Measurements from ENCODE around the gene XXYLT1. TPM values are rescaled to one million over a fixed set of nuclear protein-coding genes. Genes with fewer than 3 reads are reported as not detected.
A peak's percentile ranks its signal among the peaks of the same experiment; 100 is the strongest.

Gene XXYLT1
- total RNA-seq, 1 donor from 2014 or later = 16.4 TPM

DNA sequence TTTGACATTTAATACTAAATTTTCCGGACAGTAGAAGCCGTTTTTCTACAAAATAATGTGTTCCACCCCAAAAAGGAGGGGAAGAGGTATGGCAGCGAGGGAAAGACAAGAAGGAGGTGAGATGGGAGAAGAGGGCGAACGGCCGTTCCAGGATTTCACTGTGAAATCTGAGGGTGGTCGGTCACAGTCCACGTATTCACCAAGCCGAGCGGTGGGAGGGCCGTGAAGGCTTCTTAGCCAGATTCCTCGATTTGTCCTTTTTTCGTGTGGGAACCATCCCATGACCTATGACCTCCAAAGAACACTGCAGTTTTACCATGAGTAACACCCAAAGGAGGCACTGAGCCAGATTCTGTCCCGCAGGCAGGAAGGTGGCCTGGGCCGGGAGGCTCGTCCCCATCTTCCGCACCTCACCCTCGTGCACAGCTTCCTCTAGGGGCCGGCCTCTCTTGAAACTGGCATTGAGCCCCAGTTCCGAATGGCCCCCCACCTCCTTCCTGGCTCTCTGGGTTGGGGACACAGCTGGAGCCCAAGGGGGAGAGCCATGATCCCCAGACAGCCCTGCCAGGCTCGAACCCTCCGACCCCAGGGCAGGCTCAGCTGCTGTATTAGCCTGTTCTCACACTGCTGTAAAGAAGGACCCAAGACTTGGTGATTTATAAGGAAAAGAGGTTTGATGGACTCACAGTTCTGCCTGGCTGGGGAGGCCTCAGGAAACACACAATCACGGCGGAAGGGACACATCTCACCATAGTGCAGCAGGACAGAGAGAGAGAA is 23.7 kb downstream of the XXYLT1 start:
- peaks cover 17% of the 10 kb centered on the region for H3K4me1 ChIP-seq
- TF ChIP-seq, protein P1, sequence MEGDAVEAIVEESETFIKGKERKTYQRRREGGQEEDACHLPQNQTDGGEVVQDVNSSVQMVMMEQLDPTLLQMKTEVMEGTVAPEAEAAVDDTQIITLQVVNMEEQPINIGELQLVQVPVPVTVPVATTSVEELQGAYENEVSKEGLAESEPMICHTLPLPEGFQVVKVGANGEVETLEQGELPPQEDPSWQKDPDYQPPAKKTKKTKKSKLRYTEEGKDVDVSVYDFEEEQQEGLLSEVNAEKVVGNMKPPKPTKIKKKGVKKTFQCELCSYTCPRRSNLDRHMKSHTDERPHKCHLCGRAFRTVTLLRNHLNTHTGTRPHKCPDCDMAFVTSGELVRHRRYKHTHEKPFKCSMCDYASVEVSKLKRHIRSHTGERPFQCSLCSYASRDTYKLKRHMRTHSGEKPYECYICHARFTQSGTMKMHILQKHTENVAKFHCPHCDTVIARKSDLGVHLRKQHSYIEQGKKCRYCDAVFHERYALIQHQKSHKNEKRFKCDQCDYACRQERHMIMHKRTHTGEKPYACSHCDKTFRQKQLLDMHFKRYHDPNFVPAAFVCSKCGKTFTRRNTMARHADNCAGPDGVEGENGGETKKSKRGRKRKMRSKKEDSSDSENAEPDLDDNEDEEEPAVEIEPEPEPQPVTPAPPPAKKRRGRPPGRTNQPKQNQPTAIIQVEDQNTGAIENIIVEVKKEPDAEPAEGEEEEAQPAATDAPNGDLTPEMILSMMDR (IDR thresholded peaks at IDR 0.05) = no peak
- TF ChIP-seq EZH2phosphoT487 (IDR thresholded peaks at IDR 0.05) (no peak), EZH2 (IDR thresholded peaks at IDR 0.05) (no peak)
- no peaks in the 10 kb centered on the region for H4K20me1 ChIP-seq (ENCODE audit: low read depth)
- Mint-ChIP-seq H3K27me3 (ENCODE audit: insufficient read depth, low read depth) (peaks cover 2% of the 10 kb centered on the region), H3K36me3 (peaks cover 31% of the 10 kb centered on the region), H3K9me3 (no peaks in the 10 kb centered on the region), H3K27ac (peak overlapping the region; percentile 42), H3K4me1 (peaks cover 43% of the 10 kb centered on the region), H3K4me3 (no peak overlapping the region)
- no peak overlapping the region for H3K4me2 ChIP-seq
- no peak overlapping the region for H3K27ac ChIP-seq
- no peaks in the 10 kb centered on the region for H3K27me3 ChIP-seq
- DNase-seq (ENCODE audit: low spot score) = no peak
- no peak overlapping the region for H2AFZ ChIP-seq (replicated peaks)
- no peaks in the 10 kb centered on the region for H3K9me3 ChIP-seq (ENCODE audit: low read depth)
- H3K79me2 ChIP-seq (ENCODE audit: low read depth) = peaks cover 63% of the 10 kb centered on the region
- no peaks in the 10 kb centered on the region for H3K36me3 ChIP-seq
- H3F3A ChIP-seq (ENCODE audit: low read depth) = no peaks in the 10 kb centered on the region
- no peak overlapping the region for H3K9ac ChIP-seq
- H3K4me3 ChIP-seq = no peak overlapping the region

- peaks cover 10% of the 10 kb centered on the region for H3K4me1 ChIP-seq
- Mint-ChIP-seq H3K4me1 (peaks cover 37% of the 10 kb centered on the region), H3K9me3 (no peaks in the 10 kb centered on the region), H3K27ac (peak overlapping the region; percentile 42), H3K4me3 (no peak overlapping the region), H3K27me3 (ENCODE audit: insufficient read depth, low read depth) (peaks cover 2% of the 10 kb centered on the region), H3K36me3 (peaks cover 31% of the 10 kb centered on the region)
- TF ChIP-seq EZH2phosphoT487 (IDR thresholded peaks at IDR 0.05) = no peak
- no peak for TF ChIP-seq EZH2 (IDR thresholded peaks at IDR 0.05)
- TF ChIP-seq, protein P1 (IDR thresholded peaks at IDR 0.05) = no peak
- DNase-seq (ENCODE audit: low spot score) = no peak
- no peak overlapping the region for H2AFZ ChIP-seq (replicated peaks)
- H3K9me3 ChIP-seq (ENCODE audit: low read depth) = no peaks in the 10 kb centered on the region
- H3K36me3 ChIP-seq = no peaks in the 10 kb centered on the region
- no peak overlapping the region for H3K27ac ChIP-seq
- no peaks in the 10 kb centered on the region for H3F3A ChIP-seq (ENCODE audit: low read depth)
- no peaks in the 10 kb centered on the region for H3K27me3 ChIP-seq
- H3K9ac ChIP-seq = no peak overlapping the region
- no peaks in the 10 kb centered on the region for H4K20me1 ChIP-seq (ENCODE audit: low read depth)
- H3K4me3 ChIP-seq = no peak overlapping the region
- no peak overlapping the region for H3K4me2 ChIP-seq
- H3K79me2 ChIP-seq (ENCODE audit: low read depth) = peaks cover 60% of the 10 kb centered on the region
Measured at GRCh38 chr3:195246581-195246995, 24.4 kb downstream of the XXYLT1 start.

DNA sequence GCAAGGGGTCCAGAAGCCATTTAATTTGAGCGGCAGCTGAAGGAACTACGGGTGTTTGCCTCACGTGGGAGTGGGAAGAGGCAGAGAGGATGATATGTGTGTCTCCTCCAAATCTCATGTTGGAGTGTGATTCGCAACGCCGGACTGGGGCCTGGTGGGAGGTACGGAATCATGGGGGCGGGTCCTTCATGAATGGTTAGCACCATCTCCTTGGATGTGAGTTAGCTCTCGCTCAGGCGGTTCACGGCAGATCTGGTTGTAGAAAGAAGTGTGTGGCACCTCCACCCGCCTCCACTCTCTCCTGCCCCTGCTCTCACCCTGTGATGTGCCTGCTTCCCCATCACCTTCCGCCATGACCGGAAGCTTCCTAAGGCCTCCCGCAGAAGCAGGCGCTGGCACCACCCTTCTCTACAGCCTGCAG is 25.4 kb downstream of the XXYLT1 start:
- Mint-ChIP-seq H3K4me3 (no peak overlapping the region), H3K27ac (no peak overlapping the region), H3K9me3 (no peaks in the 10 kb centered on the region), H3K4me1 (peaks cover 31% of the 10 kb centered on the region), H3K27me3 (ENCODE audit: insufficient read depth, low read depth) (peaks cover 2% of the 10 kb centered on the region), H3K36me3 (peaks cover 31% of the 10 kb centered on the region)
- Histone ChIP-seq H3K4me2 (no peak overlapping the region), H3K27me3 (no peaks in the 10 kb centered on the region), H3K36me3 (no peaks in the 10 kb centered on the region), H2AFZ (replicated peaks) (no peak overlapping the region), H3K4me1 (peaks cover under 1% of the 10 kb centered on the region), H3K27ac (no peak overlapping the region), H3F3A (ENCODE audit: low read depth) (no peaks in the 10 kb centered on the region), H4K20me1 (ENCODE audit: low read depth) (no peaks in the 10 kb centered on the region), H3K79me2 (ENCODE audit: low read depth) (peaks cover 49% of the 10 kb centered on the region), H3K4me3 (no peak overlapping the region), H3K9ac (no peak overlapping the region), H3K9me3 (ENCODE audit: low read depth) (no peaks in the 10 kb centered on the region)
- DNase-seq (ENCODE audit: low spot score) = no peak
- TF ChIP-seq, protein P1 (IDR thresholded peaks at IDR 0.05) = no peak
